OCI-LY7 (cell line): Measurements from ENCODE around the gene TMEM126A. TPM values are rescaled to one million over a fixed set of nuclear protein-coding genes. Genes with fewer than 3 reads are reported as not detected.
"Not testable (repeated sequence)": the region's sequence is repeated elsewhere in the genome, so short reads cannot be mapped to it uniquely, and the experiment has no call there.

Experiments
- BruUV-seq: library from RNA; stranded (reverse); fragments of 400-500 nt; replicated peaks from 2 replicates; lab custom pipeline; 2021; lab: Mats Ljungman, UMichigan
- CTCF ChIA-PET: fragments of 300-600 bp; sonication (Branson Sonifier 250); formaldehyde crosslinking; loops from one replicate; lab custom pipeline; 2022; ENCODE audit warnings: antibody characterized with exemption; ENCODE audit not compliant: unreplicated experiment; lab: Charles Lee
- POLR2A ChIA-PET: fragments of 300-600 bp; sonication (Branson Sonifier 250); formaldehyde crosslinking; loops from one replicate; lab custom pipeline; 2022; ENCODE audit warnings: antibody characterized with exemption; lab: Charles Lee
- DNase-seq: peaks from one replicate; pipeline ENCODE4 v3.0.0-alpha.2; 2015; ENCODE audit warnings: low spot score
- H2AFZ ChIP-seq: fragments of 200-600 bp; sonication (generic), shearing (Covaris generic); 2 replicates; pipeline ENCODE4 v1.6.1; 2014; ENCODE audit warnings: mild to moderate bottlenecking, antibody characterized with exemption, low read length, moderate library complexity
- H3K27ac ChIP-seq: fragments of 200-600 bp; sonication (generic); 2 replicates; pipeline ENCODE4 v1.5.1; 2014; ENCODE audit warnings: mixed run types, low read depth, mild to moderate bottlenecking, moderate library complexity, low read length, inconsistent platforms; ENCODE audit not compliant: poor library complexity, severe bottlenecking
- H3K36me3 ChIP-seq: fragments of 200-600 bp; sonication (generic); 2 replicates; pipeline ENCODE4 v1.6.1; 2014; ENCODE audit warnings: mild to moderate bottlenecking, antibody characterized with exemption, low read length, moderate library complexity, mixed read lengths; ENCODE audit not compliant: insufficient read depth
- H3K4me1 ChIP-seq: fragments of 200-600 bp; sonication (generic); 2 replicates; pipeline ENCODE4 v1.5.1; 2014; ENCODE audit warnings: mild to moderate bottlenecking, low read length; ENCODE audit not compliant: insufficient read depth, poor library complexity, severe bottlenecking
- H3K4me2 ChIP-seq: fragments of 200-600 bp; sonication (generic); 2 replicates; pipeline ENCODE4 v1.6.1; 2014; ENCODE audit warnings: mild to moderate bottlenecking, low read length
- H3K4me3 ChIP-seq: fragments of 200-600 bp; sonication (generic); 2 replicates; pipeline ENCODE4 v1.5.1; 2014; ENCODE audit warnings: mild to moderate bottlenecking, low read depth, low read length; ENCODE audit not compliant: poor library complexity, severe bottlenecking
- H3K79me2 ChIP-seq: fragments of 200-600 bp; sonication (generic); 2 replicates; pipeline ENCODE4 v1.6.1; 2016; ENCODE audit warnings: low read depth, mild to moderate bottlenecking, low read length, moderate library complexity, mixed read lengths; ENCODE audit not compliant: insufficient read depth
- H3K9me2 ChIP-seq: fragments of 200-600 bp; sonication (generic); 2 replicates; pipeline ENCODE4 v1.6.1; 2016; ENCODE audit warnings: mild to moderate bottlenecking, low read length, mixed read lengths; ENCODE audit not compliant: insufficient read depth
- H3K9me3 ChIP-seq: fragments of 200-600 bp; sonication (generic); 2 replicates; pipeline ENCODE4 v1.6.1; 2014; ENCODE audit warnings: mild to moderate bottlenecking, mixed run types, low read length, mixed read lengths
- H4K20me1 ChIP-seq: fragments of 200-600 bp; sonication (generic); 2 replicates; pipeline ENCODE4 v1.6.1; 2014; ENCODE audit warnings: mild to moderate bottlenecking, antibody characterized with exemption, low read length, moderate library complexity, mixed read lengths; ENCODE audit not compliant: insufficient read depth
- EZH2phosphoT487 ChIP-seq: fragments of 200-600 bp; sonication (generic); IDR thresholded peaks from 2 replicates; pipeline ENCODE4 v1.6.1; 2018; ENCODE audit warnings: low read depth, borderline replicate concordance, mild to moderate bottlenecking, mixed run types, antibody characterized with exemption, low read length, moderate library complexity, mixed read lengths
- intact Hi-C: fragments of 100-400 bp; cut with micrococcal nuclease; formaldehyde crosslinking; loops from one replicate; pipeline ENCODE4 v1.10.0; 2022; ENCODE audit not compliant: unreplicated experiment
- total RNA-seq, 2 experiments: library from RNA; depleted of rRNA in 1 of 2; stranded (reverse); fragments of >200 nt in 1 of 2; shearing (Covaris generic) in 1 of 2; gene quantifications; 2 replicates each; pipeline ENCODE4 v1.2.3, GENCODE V29; 2014 to 2022
- TF ChIP-seq, protein P1 (sequence below): fragments of 200-600 bp; sonication (generic); conservative IDR thresholded peaks from 2 replicates; pipeline ENCODE4 v1.5.1; 2014; ENCODE audit warnings: mild to moderate bottlenecking, antibody characterized with exemption, low read length, moderate library complexity, mixed read lengths

TMEM126A gene
- total RNA-seq, 2 experiments from 2014 or later, result 16.8 to 25.6 TPM

DNA sequence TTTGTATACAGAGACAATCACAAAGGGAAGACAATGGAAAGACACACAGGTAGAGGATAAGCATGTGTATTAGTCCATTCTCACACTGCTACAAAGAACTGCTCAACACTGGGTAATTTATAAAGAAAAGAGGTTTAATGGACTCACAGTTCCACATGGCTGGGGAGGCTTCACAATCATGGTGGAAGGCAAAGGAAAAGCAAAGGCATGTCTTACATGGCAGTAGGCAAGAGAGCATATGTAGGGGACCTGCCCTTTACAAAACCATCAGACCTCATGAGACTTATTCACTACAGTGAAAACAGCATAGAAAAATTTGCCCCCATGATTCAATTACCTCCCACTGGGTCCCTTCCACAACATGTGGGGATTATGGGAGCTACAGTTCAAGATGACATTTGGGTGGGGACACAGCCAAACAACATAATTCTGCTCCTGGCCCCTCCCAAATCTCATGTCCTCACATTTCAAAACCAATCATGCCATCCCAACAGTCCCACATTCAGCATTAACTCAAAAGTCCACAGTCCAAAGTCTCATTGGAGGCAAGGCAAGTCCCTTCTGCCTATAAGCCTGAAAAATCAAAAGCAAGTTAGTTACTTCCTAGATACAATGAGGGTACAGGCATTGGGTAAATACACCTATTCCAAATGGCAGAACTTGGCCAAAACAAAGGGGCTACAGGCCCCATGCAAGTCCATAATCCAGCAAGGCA, 23.3 kb downstream of the TMEM126A start:
- H3K9me3 ChIP-seq, H3K4me1 ChIP-seq, H3K4me3 ChIP-seq, H3K27ac ChIP-seq, H3K9me2 ChIP-seq, H3K79me2 ChIP-seq, H4K20me1 ChIP-seq, intact Hi-C loops, H3K4me2 ChIP-seq, H2AFZ ChIP-seq, BruUV-seq, H3K36me3 ChIP-seq, CTCF ChIA-PET, DNase-seq: not testable (repeated sequence)
- POLR2A ChIA-PET, result interaction anchor here (0.6 kb wide), 1 partner anchor 30 kb away, joined by 3 read pairs; no protein-coding TSS in a partner anchor

DNA sequence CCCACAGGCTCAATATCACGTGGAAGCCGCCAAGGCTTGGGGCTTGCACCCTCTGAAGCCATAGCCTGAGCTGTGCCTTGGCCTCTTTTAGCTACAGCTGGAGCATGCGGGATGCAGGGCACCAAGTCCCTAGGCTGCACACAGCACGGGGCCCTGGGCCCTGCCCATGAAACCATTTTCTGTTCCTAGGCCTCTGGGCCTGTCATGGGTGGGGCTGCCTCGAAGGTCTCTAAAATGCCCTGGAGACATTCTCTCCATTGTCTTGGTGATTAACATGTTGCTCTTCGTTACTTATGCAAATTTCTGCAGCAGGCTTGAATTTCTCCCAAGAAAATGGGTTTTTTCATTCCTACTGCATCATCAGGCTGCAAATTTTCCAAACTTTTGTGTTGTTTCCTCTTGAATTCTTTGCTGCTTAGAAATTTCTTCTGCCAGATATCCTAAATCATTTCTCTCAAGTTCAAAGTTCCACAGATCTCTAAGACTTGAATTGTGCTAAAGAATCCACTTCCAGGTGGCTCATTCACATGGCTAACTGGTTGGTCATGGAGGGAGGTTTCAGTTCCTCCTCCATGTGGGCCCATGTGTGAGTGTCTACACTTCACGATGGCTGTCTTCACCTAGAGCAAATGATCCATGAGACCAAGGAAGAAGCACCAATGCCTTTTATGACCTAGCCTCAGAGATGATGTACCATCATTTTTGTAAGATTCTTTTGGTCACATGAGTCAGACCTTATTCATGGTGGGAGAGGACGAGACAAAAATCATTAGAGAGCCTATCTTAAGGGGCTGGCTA, 24.5 kb downstream of the TMEM126A start:
- H3K79me2 ChIP-seq, result no peaks in the 10 kb centered on the region
- H3K4me3 ChIP-seq, result no peak overlapping the region
- peaks cover 5% of the 10 kb centered on the region for H3K4me1 ChIP-seq
- ChIA-PET POLR2A (interaction anchor here (1.6 kb wide), 1 partner anchor 18 kb away, joined by 3 read pairs; no protein-coding TSS in a partner anchor), CTCF (no interaction called here)
- H3K36me3 ChIP-seq, result no peaks in the 10 kb centered on the region
- H3K9me3 ChIP-seq, result no peaks in the 10 kb centered on the region
- H3K4me2 ChIP-seq, result no peak overlapping the region
- H2AFZ ChIP-seq, result no peak overlapping the region
- BruUV-seq, result no TSS peak
- no peaks in the 10 kb centered on the region for H3K9me2 ChIP-seq
- H4K20me1 ChIP-seq, result no peaks in the 10 kb centered on the region
- H3K27ac ChIP-seq, result no peak overlapping the region
- intact Hi-C loops, result no loop called here
- TF ChIP-seq EZH2phosphoT487, result no peak
- TF ChIP-seq, protein P1, sequence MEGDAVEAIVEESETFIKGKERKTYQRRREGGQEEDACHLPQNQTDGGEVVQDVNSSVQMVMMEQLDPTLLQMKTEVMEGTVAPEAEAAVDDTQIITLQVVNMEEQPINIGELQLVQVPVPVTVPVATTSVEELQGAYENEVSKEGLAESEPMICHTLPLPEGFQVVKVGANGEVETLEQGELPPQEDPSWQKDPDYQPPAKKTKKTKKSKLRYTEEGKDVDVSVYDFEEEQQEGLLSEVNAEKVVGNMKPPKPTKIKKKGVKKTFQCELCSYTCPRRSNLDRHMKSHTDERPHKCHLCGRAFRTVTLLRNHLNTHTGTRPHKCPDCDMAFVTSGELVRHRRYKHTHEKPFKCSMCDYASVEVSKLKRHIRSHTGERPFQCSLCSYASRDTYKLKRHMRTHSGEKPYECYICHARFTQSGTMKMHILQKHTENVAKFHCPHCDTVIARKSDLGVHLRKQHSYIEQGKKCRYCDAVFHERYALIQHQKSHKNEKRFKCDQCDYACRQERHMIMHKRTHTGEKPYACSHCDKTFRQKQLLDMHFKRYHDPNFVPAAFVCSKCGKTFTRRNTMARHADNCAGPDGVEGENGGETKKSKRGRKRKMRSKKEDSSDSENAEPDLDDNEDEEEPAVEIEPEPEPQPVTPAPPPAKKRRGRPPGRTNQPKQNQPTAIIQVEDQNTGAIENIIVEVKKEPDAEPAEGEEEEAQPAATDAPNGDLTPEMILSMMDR, result no peak
- no peak for DNase-seq

DNA sequence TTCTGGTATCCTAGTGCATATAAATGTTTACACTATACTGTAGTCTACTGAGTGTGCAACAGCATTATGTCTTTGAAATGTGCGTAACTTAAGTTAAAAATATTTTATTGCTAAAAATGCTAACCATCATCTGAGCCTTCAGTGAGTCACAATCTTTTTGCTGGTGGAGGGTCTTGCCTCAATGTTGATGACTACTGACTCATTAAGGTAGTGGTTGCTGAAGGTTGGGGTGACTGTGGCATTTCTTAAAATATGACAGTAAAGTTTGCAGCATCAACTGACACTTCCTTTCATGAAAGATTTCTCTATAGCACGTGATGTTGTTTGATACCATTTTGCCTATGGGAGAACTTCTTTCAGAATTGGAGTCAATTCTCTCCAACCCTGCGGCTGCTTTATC, 25.6 kb downstream of the TMEM126A start:
- intact Hi-C loops, result no loop called here
- Histone ChIP-seq H3K9me3 (no peaks in the 10 kb centered on the region), H3K27ac (no peak overlapping the region), H3K4me2 (no peak overlapping the region), H2AFZ (no peak overlapping the region), H3K4me1 (peaks cover 5% of the 10 kb centered on the region), H3K79me2 (no peaks in the 10 kb centered on the region), H4K20me1 (no peaks in the 10 kb centered on the region), H3K9me2 (no peaks in the 10 kb centered on the region), H3K36me3 (no peaks in the 10 kb centered on the region), H3K4me3 (no peak overlapping the region)
- ChIA-PET CTCF (no interaction called here), POLR2A (interaction anchor here (1.6 kb wide), 1 partner anchor 17 kb away, joined by 3 read pairs; no protein-coding TSS in a partner anchor)
- no peak for TF ChIP-seq EZH2phosphoT487
- TF ChIP-seq, protein P1, result no peak
- BruUV-seq, result no TSS peak
- no peak for DNase-seq
